NB4 (cell line): ENCODE results near the gene AP2A2.

ENCODE experiments used
- DNase-seq: peaks from one replicate; pipeline ENCODE4 v3.0.0; 2010; ENCODE audit warnings: low read depth
- H3K4me3 ChIP-seq: one replicate; pipeline ENCODE4 v1.5.1; 2011; ENCODE audit warnings: mild to moderate bottlenecking, low read depth, low read length, moderate library complexity
- MYC ChIP-seq: IDR thresholded peaks from 2 replicates; pipeline ENCODE4 v1.6.1; 2011; ENCODE audit warnings: low read depth, low read length
- POLR2A ChIP-seq: IDR thresholded peaks from 2 replicates; pipeline ENCODE4 v1.6.1; 2011; ENCODE audit warnings: mild to moderate bottlenecking; ENCODE audit not compliant: insufficient read length; ENCODE audit errors: extremely low read depth
- TF ChIP-seq, protein P1 (sequence below): IDR thresholded peaks from 2 replicates; pipeline ENCODE4 v1.6.1; 2011; ENCODE audit warnings: low read depth, low read length
- TF ChIP-seq, protein P2 (sequence below): IDR thresholded peaks from one replicate; pipeline ENCODE4 v1.5.1; 2012; ENCODE audit warnings: low read depth, low read length

AP2A2 gene

DNA sequence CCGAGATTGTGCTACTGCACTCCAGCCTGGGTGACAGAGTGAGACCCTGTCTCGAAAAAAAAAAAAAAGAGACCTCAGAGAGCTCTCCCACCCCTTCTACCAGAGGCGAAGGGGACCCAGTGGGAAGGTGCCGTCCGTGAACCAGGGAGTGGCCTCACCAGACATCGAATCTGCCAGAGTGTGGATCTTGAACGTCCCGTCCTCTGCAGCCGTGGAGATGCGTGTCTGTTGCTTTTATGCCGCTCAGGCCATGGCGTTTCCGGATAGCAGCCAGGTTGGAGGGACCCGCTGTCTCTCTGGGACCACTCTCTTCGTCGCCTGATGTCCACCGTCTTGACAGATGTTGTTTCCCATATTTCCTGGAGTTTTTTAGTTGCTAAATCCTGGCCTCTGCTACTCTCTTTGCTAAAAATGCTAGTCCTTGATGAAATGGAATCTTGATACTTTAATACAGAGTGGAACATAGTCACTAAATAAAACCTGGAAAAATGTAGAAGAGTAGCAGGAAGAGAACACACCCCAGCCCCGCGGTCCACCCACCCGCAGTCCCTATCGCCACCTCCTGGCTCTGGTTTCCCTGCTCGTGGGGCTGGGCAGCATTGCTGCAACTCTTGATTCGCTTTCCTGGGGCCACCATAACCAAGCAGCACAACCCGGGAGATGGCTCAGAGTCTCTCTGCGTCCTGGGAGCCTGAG lies 122.9 kb downstream of the AP2A2 start:
- no peak overlapping the region for H3K4me3 ChIP-seq
- TF ChIP-seq, protein P1, sequence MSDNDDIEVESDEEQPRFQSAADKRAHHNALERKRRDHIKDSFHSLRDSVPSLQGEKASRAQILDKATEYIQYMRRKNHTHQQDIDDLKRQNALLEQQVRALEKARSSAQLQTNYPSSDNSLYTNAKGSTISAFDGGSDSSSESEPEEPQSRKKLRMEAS = no peak
- TF ChIP-seq, protein P2, sequence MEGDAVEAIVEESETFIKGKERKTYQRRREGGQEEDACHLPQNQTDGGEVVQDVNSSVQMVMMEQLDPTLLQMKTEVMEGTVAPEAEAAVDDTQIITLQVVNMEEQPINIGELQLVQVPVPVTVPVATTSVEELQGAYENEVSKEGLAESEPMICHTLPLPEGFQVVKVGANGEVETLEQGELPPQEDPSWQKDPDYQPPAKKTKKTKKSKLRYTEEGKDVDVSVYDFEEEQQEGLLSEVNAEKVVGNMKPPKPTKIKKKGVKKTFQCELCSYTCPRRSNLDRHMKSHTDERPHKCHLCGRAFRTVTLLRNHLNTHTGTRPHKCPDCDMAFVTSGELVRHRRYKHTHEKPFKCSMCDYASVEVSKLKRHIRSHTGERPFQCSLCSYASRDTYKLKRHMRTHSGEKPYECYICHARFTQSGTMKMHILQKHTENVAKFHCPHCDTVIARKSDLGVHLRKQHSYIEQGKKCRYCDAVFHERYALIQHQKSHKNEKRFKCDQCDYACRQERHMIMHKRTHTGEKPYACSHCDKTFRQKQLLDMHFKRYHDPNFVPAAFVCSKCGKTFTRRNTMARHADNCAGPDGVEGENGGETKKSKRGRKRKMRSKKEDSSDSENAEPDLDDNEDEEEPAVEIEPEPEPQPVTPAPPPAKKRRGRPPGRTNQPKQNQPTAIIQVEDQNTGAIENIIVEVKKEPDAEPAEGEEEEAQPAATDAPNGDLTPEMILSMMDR = no peak
- TF ChIP-seq POLR2A = no peak
- TF ChIP-seq MYC = no peak
- DNase-seq = no peak

DNA sequence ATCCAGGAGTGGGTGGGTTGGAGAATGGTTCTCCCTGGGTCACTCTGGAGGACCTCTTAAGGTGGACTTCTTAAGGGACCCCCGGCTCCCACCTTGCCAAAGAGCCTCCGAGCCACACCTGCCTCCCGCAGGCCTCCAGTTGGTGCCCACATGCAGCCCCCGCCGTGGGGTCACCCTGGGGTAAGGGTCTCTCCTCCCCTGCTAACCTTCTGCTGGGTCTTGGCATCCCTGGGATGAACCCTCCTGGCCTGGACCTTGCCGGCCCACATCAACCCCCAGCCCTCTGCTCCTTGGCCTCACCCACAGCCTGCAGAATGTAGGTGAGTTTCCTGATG lies 123.4 kb downstream of the AP2A2 start:
- TF ChIP-seq, protein P1 = no peak
- TF ChIP-seq MYC (no peak), POLR2A (no peak)
- TF ChIP-seq, protein P2 = no peak
- DNase-seq = no peak

DNA sequence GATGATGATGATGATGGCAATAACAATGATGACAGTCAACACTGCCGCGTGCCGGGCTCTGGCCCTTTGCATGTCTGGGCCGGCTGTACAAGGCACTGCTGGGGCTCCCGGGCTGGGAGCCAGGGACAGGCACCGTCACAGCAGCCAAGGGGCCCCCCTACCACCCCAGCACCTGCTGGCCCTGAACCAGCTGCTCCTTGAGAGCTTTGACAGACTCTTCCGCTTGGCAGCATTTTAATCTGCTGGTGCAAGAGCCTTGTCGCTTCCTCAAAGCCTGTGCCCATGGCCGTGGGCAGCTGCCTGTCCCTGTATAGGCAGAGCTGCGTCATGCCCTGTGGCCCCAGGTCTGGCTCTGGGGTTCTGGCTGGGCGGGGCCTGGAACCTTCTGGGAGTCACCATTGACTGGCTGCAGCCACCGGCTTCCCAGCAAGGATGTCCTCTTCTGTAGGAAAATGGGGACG lies 123.8 kb downstream of the AP2A2 start:
- no peak overlapping the region for H3K4me3 ChIP-seq
- DNase-seq = no peak
- TF ChIP-seq, protein P1 = no peak
- TF ChIP-seq, protein P2 = no peak
- TF ChIP-seq POLR2A = no peak
- no peak for TF ChIP-seq MYC

More for the DNA sequence above, 123.4 kb downstream of the AP2A2 start:
- H3K4me3 ChIP-seq = no peak overlapping the region

DNA sequence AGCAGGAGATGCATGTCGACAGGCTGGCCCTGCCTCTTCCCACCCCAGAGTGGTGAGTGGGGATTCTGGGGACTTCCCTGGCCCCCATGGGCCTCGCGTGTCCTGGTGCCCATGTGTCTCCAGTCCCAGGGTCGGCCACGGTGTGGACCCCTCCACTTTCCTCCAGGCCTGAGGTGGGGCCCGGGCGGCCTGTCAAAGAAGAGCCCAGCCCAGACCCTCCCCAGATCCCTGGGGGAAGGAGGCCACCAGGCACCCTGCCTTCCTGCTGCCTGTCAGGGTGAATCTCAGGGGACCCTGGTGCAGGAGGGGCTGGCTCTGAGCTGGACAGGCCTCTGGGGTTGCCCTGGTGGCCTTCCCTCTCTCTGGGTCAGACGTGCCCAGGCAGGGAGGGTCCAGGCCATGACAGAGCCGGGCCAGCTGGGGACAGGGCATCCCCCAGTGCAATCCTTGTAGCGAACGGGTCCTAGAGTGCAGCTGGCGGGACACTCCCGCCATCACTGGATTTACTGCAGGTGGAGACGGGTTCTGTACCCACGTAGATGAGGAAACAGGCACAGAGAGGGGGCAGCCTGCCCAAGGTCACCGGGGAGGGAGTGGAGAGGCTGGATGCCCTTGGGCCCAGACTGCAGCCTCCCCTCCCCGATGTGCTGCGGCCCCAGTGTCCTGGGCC lies 124.4 kb downstream of the AP2A2 start:
- DNase-seq = no peak
- no peak overlapping the region for H3K4me3 ChIP-seq
- TF ChIP-seq, protein P1 = no peak
- TF ChIP-seq POLR2A (no peak), MYC (no peak)
- TF ChIP-seq, protein P2 = no peak

DNA sequence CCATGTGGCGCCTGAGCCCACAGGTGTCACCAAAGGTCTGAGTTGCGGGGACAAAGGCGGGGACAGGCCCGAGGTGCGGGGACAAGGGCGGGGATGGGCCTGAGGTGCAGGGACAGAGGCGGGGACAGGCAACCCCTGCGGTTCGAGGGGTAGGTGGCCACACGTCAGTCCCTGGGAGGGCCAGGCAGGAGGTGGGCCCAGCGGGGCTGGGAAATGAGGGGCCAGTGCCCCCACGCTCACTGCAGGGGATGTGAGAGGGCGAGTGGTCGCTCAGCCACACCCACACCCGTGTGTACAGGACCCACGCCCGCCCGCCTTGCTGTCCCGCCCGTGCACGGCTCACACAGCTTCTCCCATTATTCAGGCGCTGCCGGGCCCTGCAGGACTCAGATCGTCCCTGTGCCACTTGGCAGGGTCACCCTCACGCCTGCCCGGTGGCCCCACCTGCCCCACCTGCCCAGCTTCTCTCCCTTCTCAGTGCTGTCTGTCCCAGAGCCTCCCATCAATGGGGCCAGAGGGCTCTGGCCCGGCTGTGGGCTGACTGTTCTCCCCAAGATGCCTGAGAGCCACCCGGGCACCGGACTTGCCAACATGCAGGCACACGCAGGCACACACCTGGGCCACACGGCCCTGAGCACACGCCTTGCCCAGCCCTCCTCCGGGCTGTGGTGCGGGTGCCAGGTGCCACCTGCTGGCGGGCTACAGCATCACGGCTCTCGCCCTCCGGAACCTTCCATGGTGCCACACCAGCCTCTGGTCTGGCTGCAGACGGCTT lies 125.1 kb downstream of the AP2A2 start:
- DNase-seq = peak; percentile 72
- no peak overlapping the region for H3K4me3 ChIP-seq
- TF ChIP-seq, protein P2 = peak; percentile 76
- TF ChIP-seq POLR2A (no peak), MYC (peak; percentile 75)
- TF ChIP-seq, protein P1 = peak; percentile 64; the same call in 1 of the 2 replicates
